NCI-H524 (cell line): Measurements from ENCODE around the gene OR5B2.
"Not testable (repeated sequence)": the region's sequence is repeated elsewhere in the genome, so short reads cannot be mapped to it uniquely, and the experiment has no call there.

Experiments
- DNase-seq, 2 experiments: peaks; one replicate each; lab custom pipeline; 2025; lab: John Stamatoyannopoulos, UW

OR5B2 gene

GRCh38 chr11:58428021-58428420 is at the start of gene OR5B2:
Gene OR5B2 (minus strand): TSS chr11:58428121. CDS start chr11:58423261, 4,860 bp downstream.
- no peak for DNase-seq

GRCh38 chr11:58471892-58472291 is 44.0 kb upstream of the OR5B2 start:
- no peak for DNase-seq

GRCh38 chr11:58466293-58466692 is 38.4 kb upstream of the OR5B2 start:
- no peak for DNase-seq

GRCh38 chr11:58465690-58466089 is 37.8 kb upstream of the OR5B2 start:
- no peak for DNase-seq

- no peak for DNase-seq
These were observed 23.7 kb upstream of the OR5B2 start for GRCh38 chr11:58451585-58451984.

GRCh38 chr11:58446294-58446693 is 18.4 kb upstream of the OR5B2 start:
- DNase-seq = no peak

GRCh38 chr11:58444300-58444699 is 16.4 kb upstream of the OR5B2 start:
- DNase-seq = no peak

- DNase-seq = no peak
These were observed 14.2 kb upstream of the OR5B2 start, which contains the start of gene OR5B12 for GRCh38 chr11:58442136-58442535. Gene OR5B12 (minus strand): TSS chr11:58442236. CDS start chr11:58440151, 2,085 bp downstream.

- DNase-seq = no peak
These were observed 10.6 kb upstream of the OR5B2 start for GRCh38 chr11:58438486-58438885.

- DNase-seq = no peak
These were observed 6.3 kb upstream of the OR5B2 start for GRCh38 chr11:58434217-58434616.

GRCh38 chr11:58433638-58434203 is 5.8 kb upstream of the OR5B2 start:
- no peak for DNase-seq

- DNase-seq = no peak
These were observed 1.4 kb upstream of the OR5B2 start for GRCh38 chr11:58429273-58429672.

- DNase-seq = no peak
These were observed 21.1 kb downstream of the OR5B2 start, which contains the start of gene OR5B3 for GRCh38 chr11:58406774-58407173. Gene OR5B3 (minus strand): TSS chr11:58406874. CDS start chr11:58403409, 3,465 bp downstream.

- DNase-seq = not testable (repeated sequence)
These were observed 28.3 kb downstream of the OR5B2 start for GRCh38 chr11:58399622-58400021.

GRCh38 chr11:58395581-58395980 is 32.3 kb downstream of the OR5B2 start:
- DNase-seq = no peak

GRCh38 chr11:58394195-58394594 is 33.7 kb downstream of the OR5B2 start:
- DNase-seq = no peak

GRCh38 chr11:58392746-58393145 is 35.2 kb downstream of the OR5B2 start:
- no peak for DNase-seq

GRCh38 chr11:58391879-58392278 is 36.0 kb downstream of the OR5B2 start:
- DNase-seq = no peak

GRCh38 chr11:58390551-58391063 is 37.3 kb downstream of the OR5B2 start:
- no peak for DNase-seq
